ENCODE results near the gene ADAMTSL3.

The ADAMTSL3 gene

DNA sequence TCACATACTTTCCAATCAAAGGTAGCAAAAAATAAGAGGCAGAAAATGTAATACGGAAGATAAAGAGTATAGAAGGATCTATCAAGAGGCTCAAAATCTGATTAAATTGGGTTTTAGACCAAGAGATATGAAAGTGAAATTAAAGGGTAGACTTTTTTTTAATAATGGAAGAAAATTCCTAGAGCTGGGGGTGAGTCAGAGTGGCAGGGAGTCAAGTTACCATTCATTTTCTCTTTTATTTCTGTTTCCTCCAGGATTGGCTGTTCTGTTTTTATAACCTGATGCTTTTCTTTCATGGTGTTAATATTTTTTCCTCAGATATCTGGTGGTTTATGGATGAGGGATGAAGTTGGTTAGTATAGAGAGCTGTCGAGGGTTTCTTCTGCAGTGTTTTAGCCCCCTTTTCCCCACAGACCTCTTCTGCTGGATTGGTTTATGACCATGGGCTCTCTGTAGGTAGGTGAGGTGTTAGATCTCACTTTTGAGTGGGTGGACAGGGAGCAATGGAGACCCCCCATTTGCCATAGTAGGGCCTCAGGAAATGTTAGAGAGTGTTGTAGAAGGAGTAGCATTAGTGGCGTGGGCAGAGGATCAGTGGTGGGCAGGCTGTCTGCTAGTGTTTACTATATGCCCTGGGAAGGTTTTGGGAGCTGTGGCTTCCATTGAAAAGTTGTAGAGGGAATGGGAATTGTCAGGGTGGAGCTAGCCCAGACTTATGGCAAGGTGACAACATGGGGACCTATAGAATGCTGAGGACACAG, 380.1 kb downstream of the ADAMTSL3 start:
- Histone ChIP-seq H3F3A (ENCODE audit: insufficient read depth) (no peaks in the 10 kb centered on the region), H3K27ac (ENCODE audit: low read depth, low read length) (no peak overlapping the region), H3K9me3 (ENCODE audit: insufficient read depth, low read length) (no peaks in the 10 kb centered on the region)

DNA sequence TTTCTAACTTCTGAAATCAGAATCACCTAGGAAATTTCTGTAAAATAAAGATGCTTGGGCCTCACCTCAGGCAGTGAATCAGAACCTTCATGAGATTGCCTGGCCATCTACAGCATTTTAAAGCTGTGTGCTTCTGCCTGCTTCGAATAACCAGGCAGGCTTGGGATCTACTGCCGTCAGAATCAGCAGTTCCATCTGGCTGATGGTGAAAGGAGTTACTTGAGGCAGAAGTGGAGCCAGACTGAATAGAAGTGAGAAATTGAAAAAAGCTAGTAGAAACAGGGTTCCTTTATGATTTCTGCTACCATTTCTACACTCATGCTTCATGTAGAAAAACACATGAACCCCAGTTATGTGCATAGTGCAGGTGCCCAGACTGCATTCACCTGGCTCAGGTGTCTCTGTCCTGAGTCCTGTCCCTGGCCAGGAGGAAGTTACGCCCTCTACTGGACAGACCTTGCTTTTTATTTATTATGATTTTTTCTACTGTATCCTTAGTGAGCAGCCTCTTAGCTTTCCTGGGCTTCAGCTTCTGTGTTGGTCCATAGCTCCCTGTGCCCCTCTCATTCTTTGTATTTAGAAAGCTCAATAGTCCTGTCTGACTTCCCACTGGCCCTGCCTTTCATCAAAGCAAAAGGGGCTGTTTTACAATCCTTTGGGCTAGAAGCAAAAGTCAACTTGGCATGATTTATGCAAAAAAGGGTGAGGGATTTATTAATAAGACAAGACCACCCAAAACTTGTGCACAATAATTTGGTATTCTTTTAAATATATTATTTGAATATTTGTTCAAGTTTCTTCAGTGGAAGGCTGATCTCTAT, 380.9 kb downstream of the ADAMTSL3 start:
- no peaks in the 10 kb centered on the region for H3K9me3 ChIP-seq (ENCODE audit: insufficient read depth, low read length)
- H2AFZ ChIP-seq (ENCODE audit: low read depth, low read length, severe bottlenecking) = no peak overlapping the region
- H3F3A ChIP-seq (ENCODE audit: insufficient read depth) = no peaks in the 10 kb centered on the region
- H3K36me3 ChIP-seq (ENCODE audit: low read length) = no peaks in the 10 kb centered on the region
- no peak overlapping the region for H3K4me2 ChIP-seq (ENCODE audit: low read depth, low read length, poor library complexity, severe bottlenecking)
- no peak overlapping the region for H3K27ac ChIP-seq (ENCODE audit: low read depth, low read length)
- H3K4me3 ChIP-seq (ENCODE audit: insufficient read depth, low read length, poor library complexity, severe bottlenecking) = no peak overlapping the region
- no peaks in the 10 kb centered on the region for H3K9me2 ChIP-seq (replicated peaks; ENCODE audit: insufficient read depth, low read length)
- H4K20me1 ChIP-seq (ENCODE audit: low read depth, low read length) = no peaks in the 10 kb centered on the region
- no peak for TF ChIP-seq EZH2phosphoT487 (conservative IDR thresholded peaks at IDR 0.05; ENCODE audit: low read length)
- TF ChIP-seq, protein P1, sequence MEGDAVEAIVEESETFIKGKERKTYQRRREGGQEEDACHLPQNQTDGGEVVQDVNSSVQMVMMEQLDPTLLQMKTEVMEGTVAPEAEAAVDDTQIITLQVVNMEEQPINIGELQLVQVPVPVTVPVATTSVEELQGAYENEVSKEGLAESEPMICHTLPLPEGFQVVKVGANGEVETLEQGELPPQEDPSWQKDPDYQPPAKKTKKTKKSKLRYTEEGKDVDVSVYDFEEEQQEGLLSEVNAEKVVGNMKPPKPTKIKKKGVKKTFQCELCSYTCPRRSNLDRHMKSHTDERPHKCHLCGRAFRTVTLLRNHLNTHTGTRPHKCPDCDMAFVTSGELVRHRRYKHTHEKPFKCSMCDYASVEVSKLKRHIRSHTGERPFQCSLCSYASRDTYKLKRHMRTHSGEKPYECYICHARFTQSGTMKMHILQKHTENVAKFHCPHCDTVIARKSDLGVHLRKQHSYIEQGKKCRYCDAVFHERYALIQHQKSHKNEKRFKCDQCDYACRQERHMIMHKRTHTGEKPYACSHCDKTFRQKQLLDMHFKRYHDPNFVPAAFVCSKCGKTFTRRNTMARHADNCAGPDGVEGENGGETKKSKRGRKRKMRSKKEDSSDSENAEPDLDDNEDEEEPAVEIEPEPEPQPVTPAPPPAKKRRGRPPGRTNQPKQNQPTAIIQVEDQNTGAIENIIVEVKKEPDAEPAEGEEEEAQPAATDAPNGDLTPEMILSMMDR (IDR thresholded peaks at IDR 0.05; ENCODE audit: insufficient read depth, low read length, poor library complexity, severe bottlenecking) = peak; percentile 33
- H3K79me2 ChIP-seq (ENCODE audit: insufficient read depth, low read length) = no peaks in the 10 kb centered on the region
- H3K9ac ChIP-seq (ENCODE audit: low read length) = no peak overlapping the region
- no peaks in the 10 kb centered on the region for H3K27me3 ChIP-seq (ENCODE audit: low read length)

More for the DNA sequence above, 380.1 kb downstream of the ADAMTSL3 start:
- no peaks in the 10 kb centered on the region for H3K36me3 ChIP-seq (ENCODE audit: low read length)
- no peak overlapping the region for H3K9ac ChIP-seq (ENCODE audit: low read length)
- H3K9me2 ChIP-seq (replicated peaks; ENCODE audit: insufficient read depth, low read length) = no peaks in the 10 kb centered on the region
- no peak overlapping the region for H2AFZ ChIP-seq (ENCODE audit: low read depth, low read length, severe bottlenecking)
- H3K4me2 ChIP-seq (ENCODE audit: low read depth, low read length, poor library complexity, severe bottlenecking) = no peak overlapping the region
- no peaks in the 10 kb centered on the region for H3K79me2 ChIP-seq (ENCODE audit: insufficient read depth, low read length)
- no peak overlapping the region for H3K4me3 ChIP-seq (ENCODE audit: insufficient read depth, low read length, poor library complexity, severe bottlenecking)
- H3K27me3 ChIP-seq (ENCODE audit: low read length) = no peaks in the 10 kb centered on the region
- TF ChIP-seq EZH2phosphoT487 (conservative IDR thresholded peaks at IDR 0.05; ENCODE audit: low read length) = no peak
- TF ChIP-seq, protein P1 (IDR thresholded peaks at IDR 0.05; ENCODE audit: insufficient read depth, low read length, poor library complexity, severe bottlenecking) = no peak
- H4K20me1 ChIP-seq (ENCODE audit: low read depth, low read length) = no peaks in the 10 kb centered on the region

DNA sequence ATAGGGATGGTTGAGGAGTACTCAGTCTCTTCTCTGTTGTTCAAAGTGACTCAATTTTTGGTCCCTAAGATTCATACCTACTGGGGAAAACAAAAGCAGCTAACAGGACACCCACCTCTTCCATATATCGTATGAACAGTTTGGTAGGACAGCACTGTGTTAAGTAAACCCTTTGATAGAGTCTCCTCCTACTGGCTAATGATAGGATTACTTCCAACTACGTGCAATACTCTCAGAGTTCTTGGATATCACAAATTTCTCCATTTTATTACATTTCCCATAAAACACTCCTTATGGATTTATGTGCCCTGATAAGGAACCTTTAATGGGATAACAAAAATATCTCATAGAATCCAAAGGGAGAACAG, 381.5 kb downstream of the ADAMTSL3 start:
- no peaks in the 10 kb centered on the region for H3K9me2 ChIP-seq (replicated peaks; ENCODE audit: insufficient read depth, low read length)
- H3K27ac ChIP-seq (ENCODE audit: low read depth, low read length) = no peak overlapping the region
- H3K9me3 ChIP-seq (ENCODE audit: insufficient read depth, low read length) = no peaks in the 10 kb centered on the region
- H3K27me3 ChIP-seq (ENCODE audit: low read length) = no peaks in the 10 kb centered on the region
- H3K4me2 ChIP-seq (ENCODE audit: low read depth, low read length, poor library complexity, severe bottlenecking) = no peak overlapping the region
- H3K36me3 ChIP-seq (ENCODE audit: low read length) = no peaks in the 10 kb centered on the region
- no peak overlapping the region for H2AFZ ChIP-seq (ENCODE audit: low read depth, low read length, severe bottlenecking)
- no peaks in the 10 kb centered on the region for H4K20me1 ChIP-seq (ENCODE audit: low read depth, low read length)
- TF ChIP-seq, protein P1 (IDR thresholded peaks at IDR 0.05; ENCODE audit: insufficient read depth, low read length, poor library complexity, severe bottlenecking) = peak; percentile 18
- TF ChIP-seq EZH2phosphoT487 (conservative IDR thresholded peaks at IDR 0.05; ENCODE audit: low read length) = no peak
- H3K4me3 ChIP-seq (ENCODE audit: insufficient read depth, low read length, poor library complexity, severe bottlenecking) = no peak overlapping the region
- H3F3A ChIP-seq (ENCODE audit: insufficient read depth) = no peaks in the 10 kb centered on the region
- H3K79me2 ChIP-seq (ENCODE audit: insufficient read depth, low read length) = no peaks in the 10 kb centered on the region
- H3K9ac ChIP-seq (ENCODE audit: low read length) = no peak overlapping the region

All from SU-DHL-6 (cell line).